Stimulated activated CD8-positive, alpha-beta memory T cell treated with anti-CD3 and anti-CD28 coated beads, Interleukin-12 subunit alpha, Interleukin-12 subunit beta, amount 100 ng/mL, for 4 hours (primary cell): Measurements from ENCODE around the gene CT45A9.
"Not testable (repeated sequence)": the region's sequence is repeated elsewhere in the genome, so short reads cannot be mapped to it uniquely, and the experiment has no call there.

Experiments used
- DNase-seq: peaks from one replicate; pipeline ENCODE4 v3.0.0-alpha.2; 2020; ENCODE audit warnings: low read depth

CT45A9 gene, protein sequence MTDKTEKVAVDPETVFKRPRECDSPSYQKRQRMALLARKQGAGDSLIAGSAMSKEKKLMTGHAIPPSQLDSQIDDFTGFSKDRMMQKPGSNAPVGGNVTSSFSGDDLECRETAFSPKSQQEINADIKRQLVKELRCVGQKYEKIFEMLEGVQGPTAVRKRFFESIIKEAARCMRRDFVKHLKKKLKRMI

GRCh38 chrX:135871712-135872111, at the start of gene CT45A9:
CT45A9 (minus strand) TSS chrX:135871812; CDS start chrX:135868061, 3,751 bp downstream.
- DNase-seq = not testable (repeated sequence)

GRCh38 chrX:135920516-135920915, 48.9 kb upstream of the CT45A9 start:
- DNase-seq = not testable (repeated sequence)

DNA sequence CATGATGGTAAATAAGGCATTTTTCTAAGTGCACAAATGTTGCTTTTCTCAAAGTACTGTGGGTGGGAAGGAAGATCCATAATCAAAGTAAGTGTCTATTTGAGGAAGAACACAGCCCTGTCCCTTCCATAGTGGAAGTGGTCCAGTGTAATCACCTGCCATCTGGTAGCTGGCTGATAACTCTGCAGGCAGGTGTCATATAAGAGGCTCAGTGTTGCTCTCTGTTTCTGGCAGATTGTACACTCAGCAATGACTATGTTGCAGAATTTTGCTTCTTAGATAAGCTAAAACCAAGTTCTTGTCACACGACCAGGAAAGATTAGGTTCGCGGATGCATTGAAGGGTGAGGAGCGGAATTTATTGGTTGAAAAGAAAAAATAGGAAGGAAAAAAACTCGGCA, 42.8 kb upstream of the CT45A9 start:
- DNase-seq = no peak

- DNase-seq = no peak
Measured at GRCh38 chrX:135910251-135910650, 38.6 kb upstream of the CT45A9 start.

- DNase-seq = no peak
Measured at GRCh38 chrX:135893294-135893817, 21.7 kb upstream of the CT45A9 start, which contains the start of the genes CT45A10 and SAGE1. CT45A10 (minus strand) TSS chrX:135893444; CDS start chrX:135885344, 8,100 bp downstream. SAGE1 (plus strand) TSS chrX:135893716; CDS start chrX:135896243, 2,527 bp downstream.

- no peak for DNase-seq
Measured at GRCh38 chrX:135892781-135893180, 21.2 kb upstream of the CT45A9 start.

DNA sequence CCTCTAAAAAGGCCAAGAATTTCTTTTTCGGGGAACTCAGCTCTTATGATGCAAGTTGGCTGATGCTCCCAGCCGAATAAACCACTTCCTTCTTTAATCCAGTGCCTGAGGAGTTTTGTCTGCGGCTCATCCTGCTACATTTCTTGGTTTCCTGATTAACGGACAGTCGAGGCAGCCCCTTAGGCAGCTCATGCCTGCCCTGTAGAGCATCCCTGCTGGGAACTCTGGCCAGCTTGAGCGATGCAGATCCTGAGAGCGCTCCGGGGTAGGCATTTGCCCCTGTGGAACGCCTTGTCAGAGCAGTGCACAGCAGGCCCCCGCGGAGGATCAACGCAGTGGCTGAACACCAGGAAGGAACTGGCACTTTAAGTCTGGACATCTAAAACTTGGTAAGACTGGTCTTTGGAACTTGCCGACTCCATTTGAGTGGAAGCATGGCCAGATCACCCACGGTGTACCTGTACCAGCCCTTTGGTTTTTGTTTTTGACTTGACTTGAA, 18.5 kb upstream of the CT45A9 start:
- no peak for DNase-seq

DNA sequence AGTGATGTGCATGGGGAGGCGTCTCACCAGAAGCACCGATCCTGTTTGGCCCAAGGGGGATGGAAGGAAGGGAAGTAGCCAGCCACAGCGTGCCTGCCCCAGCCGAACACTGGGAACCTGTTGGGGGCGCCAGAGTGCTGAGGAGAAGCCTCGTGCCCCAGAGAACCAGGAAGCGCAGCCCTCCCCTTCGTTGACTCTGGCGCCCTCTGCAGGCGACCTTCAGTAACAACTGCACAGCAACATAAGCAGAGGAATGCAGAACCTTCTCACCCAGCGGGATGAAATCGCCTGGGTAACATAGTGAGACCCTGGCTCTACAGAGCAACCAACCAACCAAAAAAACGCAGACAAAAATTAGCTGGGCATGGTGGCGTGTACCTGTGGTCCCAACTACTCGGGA, 17.4 kb upstream of the CT45A9 start:
- not testable (repeated sequence) for DNase-seq

DNA sequence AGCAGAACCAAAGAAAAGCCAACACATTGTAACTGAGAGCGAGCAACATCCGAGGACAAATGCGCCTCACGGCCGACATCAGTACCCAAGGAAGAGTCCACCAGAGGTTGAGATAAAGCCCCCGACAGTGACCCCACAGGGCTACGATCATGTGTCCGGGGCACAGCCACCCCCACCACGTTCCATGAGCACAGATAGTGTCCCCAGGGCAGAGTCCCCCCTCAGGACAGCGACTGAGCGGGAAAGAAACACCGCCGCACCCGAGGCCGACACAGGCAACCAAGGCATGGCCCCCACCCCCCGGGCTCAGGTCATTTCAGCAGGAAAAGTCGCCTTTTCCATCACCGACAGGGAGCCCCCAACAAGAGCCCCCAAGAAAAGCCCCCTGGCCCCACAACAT, 16.6 kb upstream of the CT45A9 start:
- not testable (repeated sequence) for DNase-seq

DNA sequence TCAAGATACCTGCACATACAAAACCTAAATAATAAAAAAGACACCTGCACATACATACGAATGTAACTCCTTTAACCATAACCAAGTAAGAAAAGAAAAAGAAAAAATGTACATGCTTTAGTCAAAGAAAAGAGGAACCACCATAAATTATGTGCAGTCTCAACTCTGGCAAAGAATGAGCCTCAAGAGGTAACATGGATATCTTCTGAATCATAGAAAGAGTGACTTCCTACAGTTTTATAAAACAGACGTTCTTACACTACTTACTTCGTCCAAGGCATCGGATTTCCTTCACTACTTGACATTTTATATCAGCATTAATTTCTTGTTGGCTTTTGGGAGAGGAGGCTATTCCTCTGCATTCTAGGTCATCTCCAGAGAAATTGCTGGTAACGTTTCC, 11.1 kb upstream of the CT45A9 start:
- not testable (repeated sequence) for DNase-seq

DNA sequence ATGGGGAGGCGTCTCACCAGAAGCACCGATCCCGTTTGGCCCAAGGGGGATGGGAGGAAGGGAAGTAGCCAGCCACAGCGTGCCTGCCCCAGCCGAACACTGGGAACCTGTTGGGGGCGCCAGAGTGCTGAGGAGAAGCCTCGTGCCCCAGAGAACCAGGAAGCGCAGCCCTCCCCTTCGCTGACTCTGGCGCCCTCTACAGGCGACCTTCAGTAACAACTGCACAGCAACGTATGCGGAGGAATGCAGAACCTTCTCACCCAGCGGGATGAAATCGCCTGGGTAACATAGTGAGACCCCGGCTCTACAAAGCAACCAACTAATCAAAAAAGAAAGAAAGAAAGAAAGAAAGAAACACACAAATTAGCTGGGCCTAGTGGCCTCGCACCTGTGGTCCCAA, 17.2 kb downstream of the CT45A9 start, which contains the start of gene CT45A8:
CT45A8 (minus strand) TSS at position 101 of the 400 bp plus-strand sequence. CDS start 3,755 bp downstream, outside the sequence.
- DNase-seq = not testable (repeated sequence)

DNA sequence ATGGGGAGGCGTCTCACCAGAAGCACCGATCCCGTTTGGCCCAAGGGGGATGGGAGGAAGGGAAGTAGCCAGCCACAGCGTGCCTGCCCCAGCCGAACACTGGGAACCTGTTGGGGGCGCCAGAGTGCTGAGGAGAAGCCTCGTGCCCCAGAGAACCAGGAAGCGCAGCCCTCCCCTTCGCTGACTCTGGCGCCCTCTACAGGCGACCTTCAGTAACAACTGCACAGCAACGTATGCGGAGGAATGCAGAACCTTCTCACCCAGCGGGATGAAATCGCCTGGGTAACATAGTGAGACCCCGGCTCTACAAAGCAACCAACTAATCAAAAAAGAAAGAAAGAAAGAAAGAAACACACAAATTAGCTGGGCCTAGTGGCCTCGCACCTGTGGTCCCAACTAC, 34.4 kb downstream of the CT45A9 start, which contains the start of gene CT45A7:
CT45A7 (minus strand) TSS at position 101 of the 400 bp plus-strand sequence. CDS start 3,747 bp downstream, outside the sequence.
- not testable (repeated sequence) for DNase-seq

DNA sequence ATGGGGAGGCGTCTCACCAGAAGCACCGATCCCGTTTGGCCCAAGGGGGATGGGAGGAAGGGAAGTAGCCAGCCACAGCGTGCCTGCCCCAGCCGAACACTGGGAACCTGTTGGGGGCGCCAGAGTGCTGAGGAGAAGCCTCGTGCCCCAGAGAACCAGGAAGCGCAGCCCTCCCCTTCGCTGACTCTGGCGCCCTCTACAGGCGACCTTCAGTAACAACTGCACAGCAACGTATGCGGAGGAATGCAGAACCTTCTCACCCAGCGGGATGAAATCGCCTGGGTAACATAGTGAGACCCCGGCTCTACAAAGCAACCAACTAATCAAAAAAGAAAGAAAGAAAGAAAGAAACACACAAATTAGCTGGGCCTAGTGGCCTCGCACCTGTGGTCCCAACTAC, 51.7 kb downstream of the CT45A9 start, which contains the start of gene CT45A2:
CT45A2 (minus strand) TSS at position 101 of the 400 bp plus-strand sequence. CDS start 3,747 bp downstream, outside the sequence.
- not testable (repeated sequence) for DNase-seq
